Stomach (tissue), 4 donors: ENCODE measurements around the gene SEPTIN12.

Source experiments
- CTCF ChIP-seq, 7 experiments: fragments of 450-650 bp in 4 of 7; fragments of 200-600 bp in 3 of 7; sonication (generic) in 3 of 7; IDR thresholded peaks; one replicate each; pipeline ENCODE4 v1.5.1; 2016 to 2019; ENCODE audit warnings: antibody characterized with exemption in 7 of 7, control low read depth in 2 of 7, mild to moderate bottlenecking in 1 of 7
- EP300 ChIP-seq: sonication (generic); formaldehyde crosslinking; IDR thresholded peaks from one replicate; pipeline ENCODE4 v1.6.1; 2017; ENCODE audit warnings: antibody characterized with exemption
- POLR2A ChIP-seq, 4 donors: fragments of 450-650 bp; IDR thresholded peaks; one replicate each; pipeline ENCODE4 v1.6.1; 2016; ENCODE audit warnings: antibody characterized with exemption in 4 of 4, control low read depth in 2 of 4, mild to moderate bottlenecking in 1 of 4, moderate library complexity in 1 of 4
- POLR2AphosphoS5 ChIP-seq, 3 donors: sonication (generic); formaldehyde crosslinking; IDR thresholded peaks; one replicate each; pipeline ENCODE4 v1.6.1; 2016; ENCODE audit warnings: antibody characterized with exemption in 3 of 3

DNA sequence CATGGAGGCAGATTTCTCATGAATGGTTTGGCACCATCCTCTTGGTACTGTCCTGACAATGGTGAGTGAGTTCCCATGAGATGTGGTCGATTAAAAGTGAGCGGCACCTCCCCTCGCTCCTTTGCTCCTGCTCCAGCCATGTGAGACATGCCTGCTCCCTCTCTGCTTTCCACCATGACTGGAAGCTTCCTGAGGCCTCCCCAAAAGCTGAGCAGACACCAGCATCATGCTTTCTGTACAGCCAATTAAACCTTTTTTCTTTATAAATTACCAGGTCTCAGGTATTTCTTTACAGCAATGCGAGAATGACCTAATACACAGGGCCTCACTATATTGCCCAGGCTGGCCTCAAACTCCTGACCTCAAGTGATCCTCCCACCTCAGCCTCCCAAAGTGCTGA lies 33.3 kb downstream of the SEPTIN12 start:
- TF ChIP-seq CTCF (IDR thresholded peaks at IDR 0.05) (no peak), POLR2AphosphoS5 (IDR thresholded peaks at IDR 0.05) (no peak), POLR2A (IDR thresholded peaks at IDR 0.05) (no peak), EP300 (no peak)
